ENCODE measurements around the gene ARAF.

DNA sequence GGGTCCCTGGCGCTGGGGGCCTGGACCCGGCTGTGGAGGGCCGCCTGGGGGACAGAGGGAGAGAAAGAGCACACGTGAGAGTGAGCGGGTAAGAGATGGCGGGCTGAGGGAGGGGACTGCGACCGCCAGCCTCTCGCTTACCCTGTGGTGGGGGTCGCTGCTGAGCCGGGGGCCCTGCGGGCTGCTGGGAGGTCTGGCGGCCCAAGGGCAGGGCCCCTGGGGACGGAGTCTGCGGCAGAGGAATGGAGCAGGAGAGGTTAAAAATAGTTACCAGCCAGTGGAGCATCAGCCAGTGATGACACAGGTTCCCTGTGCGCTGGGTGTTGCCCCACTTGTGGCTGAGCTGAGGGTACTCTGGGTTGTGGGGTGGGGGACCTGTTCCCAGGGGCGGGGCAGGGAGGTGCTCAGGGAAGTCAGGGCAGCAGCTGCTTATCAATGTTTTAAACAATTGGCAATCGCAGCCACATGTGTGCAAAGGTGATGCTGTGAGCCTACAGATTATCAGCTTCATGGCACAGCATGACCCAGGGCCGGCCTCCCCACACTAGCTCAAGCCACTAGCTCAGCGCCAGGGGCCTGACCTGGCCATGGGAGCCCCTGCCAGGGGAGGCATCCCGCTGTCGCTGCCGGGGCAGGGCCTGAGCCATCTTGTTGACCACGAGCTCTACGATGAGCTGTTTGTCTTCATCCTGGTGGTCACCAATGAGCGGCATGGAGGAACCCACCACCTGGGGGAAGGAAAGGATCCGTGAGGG, 13.7 kb downstream of the ARAF start:
- TF ChIP-seq CTCF (IDR thresholded peaks at IDR 0.05 in 8 of 11, conservative IDR thresholded peaks at IDR 0.05 in 3 of 11): no peak
- TF ChIP-seq POLR2AphosphoS5 (IDR thresholded peaks at IDR 0.05): no peak

All from spleen (tissue), 7 donors.